K562 (cell line): Measurements from ENCODE around the gene RBMS3. TPM values are rescaled to one million over a fixed set of nuclear protein-coding genes. Genes with fewer than 3 reads are reported as not detected.

Experiments
- ATAC-seq: fragments of 200-7000 bp; cut with Tn5 transposase; 3 replicates; pipeline ENCODE4 v1.9.1; 2020; ENCODE audit warnings: moderate library complexity
- BruUV-seq: library from RNA; stranded (reverse); fragments of 400-500 nt; replicated peaks from 2 replicates; lab custom pipeline; 2021; lab: Mats Ljungman, UMichigan
- CTCF ChIA-PET: fragments of 300-600 bp; formaldehyde crosslinking; extraction: SDS; loops from one replicate; lab custom pipeline; 2021; ENCODE audit warnings: low intra/inter-chr PET ratio; lab: Yijun Ruan, JAX
- POLR2A ChIA-PET: fragments of 300-600, 350-650 bp; sonication (Branson Sonifier 250); formaldehyde crosslinking; extraction: SDS; loops from one replicate; lab custom pipeline; 2021; ENCODE audit warnings: antibody characterized with exemption, inconsistent platforms; lab: Yijun Ruan, JAX
- DNase-seq, 4 experiments: peaks; one replicate each; pipeline versions ENCODE4 v3.0.0 to v3.0.0-alpha.2; 2011 to 2018; ENCODE audit warnings: low spot score in 3 of 4, mixed read lengths in 3 of 4; ENCODE audit errors: extremely low read depth in 1 of 4
- FAIRE-seq: peaks from 2 replicates; lab custom pipeline; 2011; peaks lifted over from hg19 to GRCh38; lab: Jason Lieb, UNC
- H2AFZ ChIP-seq: 2 replicates; pipeline ENCODE4 v1.6.0; 2011; ENCODE audit warnings: low read depth, low read length, control low read depth, inconsistent platforms
- H3K27ac ChIP-seq: fragments of 200-600 bp; 3 replicates; pipeline ENCODE4 v1.8.0; 2011; ENCODE audit warnings: low read depth, mild to moderate bottlenecking, control low read depth, inconsistent platforms, low read length, moderate library complexity, mixed read lengths; ENCODE audit errors: extremely low read depth
- H3K27me3 ChIP-seq, 2 experiments: fragments of 300-600 bp in 1 of 2; 2 replicates in 1 of 2; 3 replicates in 1 of 2; pipeline versions ENCODE4 v1.6.0 to v1.8.0; 2011; ENCODE audit warnings: inconsistent platforms in 2 of 2, low read length in 2 of 2, mild to moderate bottlenecking in 1 of 2, mixed read lengths in 1 of 2, moderate library complexity in 1 of 2; ENCODE audit not compliant: control insufficient read depth in 2 of 2, insufficient read depth in 2 of 2
- H3K36me3 ChIP-seq: fragments of 300-600 bp; 3 replicates; pipeline ENCODE4 v1.8.0; 2011; ENCODE audit warnings: mild to moderate bottlenecking, low read length, inconsistent platforms; ENCODE audit not compliant: control insufficient read depth, insufficient read depth
- H3K4me1 ChIP-seq, 2 experiments: fragments of 200-600 bp in 1 of 2; replicated peaks in 1 of 2; 2 replicates in 1 of 2; 3 replicates in 1 of 2; pipeline versions ENCODE4 v1.5.1 to v1.8.0; 2011; ENCODE audit warnings: inconsistent platforms in 2 of 2, low read length in 2 of 2, mild to moderate bottlenecking in 1 of 2, mixed read lengths in 1 of 2, moderate library complexity in 1 of 2; ENCODE audit not compliant: control insufficient read depth in 2 of 2, insufficient read depth in 2 of 2
- H3K4me2 ChIP-seq: 2 replicates; pipeline ENCODE4 v1.6.1; 2011; ENCODE audit warnings: low read length, control low read depth, inconsistent platforms, mixed read lengths; ENCODE audit not compliant: insufficient read depth
- H3K4me3 ChIP-seq: fragments of 200-600 bp; sonication (generic), shearing (Covaris generic); 2 replicates; pipeline ENCODE4 v1.5.1; 2016; ENCODE audit warnings: control low read depth, inconsistent platforms
- H3K79me2 ChIP-seq: fragments of 200-600 bp; 3 replicates; pipeline ENCODE4 v1.8.0; 2011; ENCODE audit warnings: low read length, inconsistent platforms; ENCODE audit not compliant: control insufficient read depth, insufficient read depth
- H3K9ac ChIP-seq, 2 experiments: 2 replicates each; pipeline versions ENCODE4 v1.6.0 to v1.6.1; 2011; ENCODE audit warnings: low read depth in 2 of 2, low read length in 2 of 2, control low read depth in 1 of 2, inconsistent platforms in 1 of 2, mild to moderate bottlenecking in 1 of 2, mixed read lengths in 1 of 2; ENCODE audit not compliant: insufficient read depth in 1 of 2
- H3K9me1 ChIP-seq: one replicate; pipeline ENCODE4 v1.6.0; 2011; ENCODE audit warnings: inconsistent platforms, mild to moderate bottlenecking, low read length, moderate library complexity; ENCODE audit not compliant: control insufficient read depth, insufficient read depth
- H3K9me3 ChIP-seq: replicated peaks from 2 replicates; pipeline ENCODE4 v1.5.1; 2011; ENCODE audit warnings: low read depth, low read length, inconsistent platforms; ENCODE audit not compliant: control insufficient read depth, insufficient read depth
- H4K20me1 ChIP-seq: replicated peaks from 2 replicates; pipeline ENCODE4 v1.6.1; 2011; ENCODE audit warnings: low read length, inconsistent platforms, mixed read lengths; ENCODE audit not compliant: control insufficient read depth, insufficient read depth
- ARHGAP35 ChIP-seq: fragments of 450-650 bp; IDR thresholded peaks from 2 replicates; pipeline ENCODE4 v1.6.1; 2018; ENCODE audit not compliant: partially characterized antibody
- BDP1 ChIP-seq: IDR thresholded peaks from 3 replicates; pipeline ENCODE4 v1.6.1; 2011; ENCODE audit not compliant: insufficient read length, insufficient read depth
- DDX20 ChIP-seq: fragments of 450-650 bp; IDR thresholded peaks from 2 replicates; pipeline ENCODE4 v1.6.1; 2016; ENCODE audit warnings: missing genetic modification characterization, low read depth, mild to moderate bottlenecking, missing compliant biosample characterization, moderate library complexity
- FIP1L1 ChIP-seq: fragments of 200-400 bp; formaldehyde crosslinking; IDR thresholded peaks from 2 replicates; pipeline ENCODE4 v1.6.1; 2018; ENCODE audit warnings: mild to moderate bottlenecking, low read depth, low read length; ENCODE audit not compliant: poor library complexity, severe bottlenecking
- GTF2E2 ChIP-seq: fragments of 200-800 bp; sonication (Bioruptor generic); IDR thresholded peaks from 2 replicates; pipeline ENCODE4 v1.6.1; 2016; ENCODE audit warnings: missing genetic modification characterization, missing compliant biosample characterization
- MCM3 ChIP-seq: fragments of 450-650 bp; IDR thresholded peaks from 2 replicates; pipeline ENCODE4 v1.6.1; 2016
- MEF2A ChIP-seq: IDR thresholded peaks from 2 replicates; pipeline ENCODE4 v1.6.1; 2011; ENCODE audit warnings: low read depth, mild to moderate bottlenecking, low read length, moderate library complexity; ENCODE audit not compliant: control insufficient read depth
- POU5F1 ChIP-seq: fragments of 150-350 bp; IDR thresholded peaks from 2 replicates; pipeline ENCODE4 v1.6.1; 2014; ENCODE audit warnings: borderline replicate concordance, low read length, low read depth, mild to moderate bottlenecking; ENCODE audit not compliant: partially characterized antibody
- RBFOX2 ChIP-seq: fragments of 200-400 bp; formaldehyde crosslinking; IDR thresholded peaks from 2 replicates; pipeline ENCODE4 v1.6.1; 2017; ENCODE audit warnings: low read depth, mild to moderate bottlenecking, low read length, moderate library complexity
- SMARCE1 ChIP-seq: fragments of 450-650 bp; IDR thresholded peaks from 2 replicates; pipeline ENCODE4 v1.7.1; 2016; ENCODE audit warnings: mild to moderate bottlenecking
- STAT5A ChIP-seq: IDR thresholded peaks from 2 replicates; pipeline ENCODE4 v1.6.1; 2012; ENCODE audit warnings: low read length, inconsistent platforms, borderline replicate concordance
- TAF9B ChIP-seq: fragments of 450-650 bp; IDR thresholded peaks from 2 replicates; pipeline ENCODE4 v1.6.1; 2018; ENCODE audit warnings: mild to moderate bottlenecking; ENCODE audit not compliant: partially characterized antibody
- TCF3 ChIP-seq: sonication (generic); formaldehyde crosslinking; IDR thresholded peaks from 2 replicates; pipeline ENCODE4 v1.4.0; 2020; ENCODE audit warnings: mild to moderate bottlenecking, missing genetic modification reagents
- TRIM25 ChIP-seq: fragments of 450-650 bp; IDR thresholded peaks from 2 replicates; pipeline ENCODE4 v1.7.0; 2016; ENCODE audit warnings: borderline replicate concordance
- ZNF398 ChIP-seq: fragments of 250-450 bp; sonication (Bioruptor Pico); IDR thresholded peaks from 2 replicates; pipeline ENCODE4 v1.8.0; 2021; ENCODE audit warnings: moderate library complexity, mild to moderate bottlenecking, inconsistent platforms
- ZNF436 ChIP-seq: fragments of 250-450, 450-650 bp; sonication (Bioruptor Pico); formaldehyde crosslinking; IDR thresholded peaks from 2 replicates; pipeline ENCODE4 v1.7.0; 2020; ENCODE audit warnings: mild to moderate bottlenecking
- ZNF57 ChIP-seq: fragments of 450-650 bp; formaldehyde crosslinking; IDR thresholded peaks from 2 replicates; pipeline ENCODE4 v1.4.0; 2020; ENCODE audit warnings: mild to moderate bottlenecking, moderate library complexity
- ZNF766 ChIP-seq: fragments of 200-800 bp; sonication (Bioruptor generic); conservative IDR thresholded peaks from 2 replicates; pipeline ENCODE4 v1.6.1; 2016; ENCODE audit warnings: missing genetic modification characterization, missing compliant biosample characterization
- ZNF830 ChIP-seq: fragments of 250-450 bp; sonication (Bioruptor Pico); IDR thresholded peaks from 2 replicates; pipeline ENCODE4 v1.5.0; 2021; ENCODE audit warnings: mild to moderate bottlenecking
- in situ Hi-C: fragments of 300-500 bp; cut with MboI; formaldehyde crosslinking; loops from 4 replicates; pipeline ENCODE4 v1.15.0; 2018; ENCODE audit warnings: inconsistent platforms, mixed read lengths
- intact Hi-C: fragments of 100-400 bp; cut with micrococcal nuclease; formaldehyde crosslinking; loops from 2 replicates; pipeline ENCODE4 v1.14.2; 2022
- polyA plus RNA-seq, 8 experiments: library from polyadenylated mRNA; depleted of rRNA in 4 of 8; stranded (reverse) in 5 of 8; unstranded in 3 of 8; fragments of >200 nt; fragmentation: Nextera tagmentation in 2 of 8; fragmentation: Illumina TruSeq in 1 of 8; extraction: Ambion mirVana in 2 of 8; extraction: Trizol in 1 of 8; gene quantifications; 2 replicates each; pipeline versions ENCODE4 v1.2.1 to v1.2.3, GENCODE V29; 2011 to 2014; ENCODE audit warnings: inconsistent platforms in 1 of 8, missing spikeins in 1 of 8
- total RNA-seq, 7 experiments: library from RNA; depleted of rRNA in 6 of 7; stranded (reverse); fragments of >200 nt in 6 of 7; fragmentation: Illumina TruSeq in 2 of 7; extraction: Trizol in 2 of 7; gene quantifications; 2 replicates each; pipeline versions ENCODE4 v1.2.1 to v1.2.3, GENCODE V29; 2011 to 2021; ENCODE audit warnings: low replicate concordance in 1 of 7
- TF ChIP-seq, protein P1 (sequence below): fragments of 250-450 bp; sonication (Bioruptor Pico); IDR thresholded peaks from 2 replicates; pipeline ENCODE4 v1.5.0; 2021; ENCODE audit warnings: mild to moderate bottlenecking, borderline replicate concordance

The RBMS3 gene
- total and polyA plus RNA-seq, 9 of the 15 experiments (the other 6 are each of a cell fraction or from before 2014, with no cell fraction given) = 0.20 TPM; not detected in 8

GRCh38 chr3:29978036-29978435, 697.2 kb downstream of the RBMS3 start:
- no peak overlapping the region for H3K27ac ChIP-seq
- in situ Hi-C loops (no loop called here), intact Hi-C loops (no loop called here)
- H3K4me2 ChIP-seq = no peak overlapping the region
- ATAC-seq = no peak
- TF ChIP-seq SMARCE1 (no peak), MCM3 (no peak), TRIM25 (no peak), POU5F1 (no peak), FIP1L1 (no peak), TCF3 (CRISPR knock-in tag) (no peak), ZNF398 (CRISPR knock-in tag) (no peak), RBFOX2 (no peak), ARHGAP35 (no peak), BDP1 (no peak), ZNF57 (CRISPR knock-in tag) (no peak), DDX20 (no peak), ZNF436 (CRISPR knock-in tag) (no peak), ZNF830 (CRISPR knock-in tag) (no peak), ZNF766 (CRISPR knock-in tag) (no peak), STAT5A (no peak), MEF2A (no peak), TAF9B (no peak), GTF2E2 (tag) (no peak)
- TF ChIP-seq, protein P1, sequence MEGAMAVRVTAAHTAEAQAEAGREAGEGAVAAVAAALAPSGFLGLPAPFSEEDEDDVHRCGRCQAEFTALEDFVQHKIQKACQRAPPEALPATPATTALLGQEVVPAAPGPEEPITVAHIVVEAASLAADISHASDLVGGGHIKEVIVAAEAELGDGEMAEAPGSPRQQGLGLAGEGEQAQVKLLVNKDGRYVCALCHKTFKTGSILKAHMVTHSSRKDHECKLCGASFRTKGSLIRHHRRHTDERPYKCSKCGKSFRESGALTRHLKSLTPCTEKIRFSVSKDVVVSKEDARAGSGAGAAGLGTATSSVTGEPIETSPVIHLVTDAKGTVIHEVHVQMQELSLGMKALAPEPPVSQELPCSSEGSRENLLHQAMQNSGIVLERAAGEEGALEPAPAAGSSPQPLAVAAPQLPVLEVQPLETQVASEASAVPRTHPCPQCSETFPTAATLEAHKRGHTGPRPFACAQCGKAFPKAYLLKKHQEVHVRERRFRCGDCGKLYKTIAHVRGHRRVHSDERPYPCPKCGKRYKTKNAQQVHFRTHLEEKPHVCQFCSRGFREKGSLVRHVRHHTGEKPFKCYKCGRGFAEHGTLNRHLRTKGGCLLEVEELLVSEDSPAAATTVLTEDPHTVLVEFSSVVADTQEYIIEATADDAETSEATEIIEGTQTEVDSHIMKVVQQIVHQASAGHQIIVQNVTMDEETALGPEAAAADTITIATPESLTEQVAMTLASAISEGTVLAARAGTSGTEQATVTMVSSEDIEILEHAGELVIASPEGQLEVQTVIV (CRISPR knock-in tag) = no peak
- H3K36me3 ChIP-seq = no peaks in the 10 kb centered on the region
- no peak for FAIRE-seq
- no peak for DNase-seq
- H3K27me3 ChIP-seq = no peaks in the 10 kb centered on the region
- H3K9ac ChIP-seq = no peak overlapping the region
- no peak overlapping the region for H2AFZ ChIP-seq
- H3K4me3 ChIP-seq = no peak overlapping the region
- H3K4me1 ChIP-seq = no peaks in the 10 kb centered on the region
- BruUV-seq = no TSS peak
- ChIA-PET POLR2A (no interaction called here), CTCF (no interaction called here)
- H4K20me1 ChIP-seq = no peaks in the 10 kb centered on the region
- H3K9me1 ChIP-seq = no peaks in the 10 kb centered on the region
- no peaks in the 10 kb centered on the region; the same call in 1 of the 2 replicates for H3K9me3 ChIP-seq
- H3K79me2 ChIP-seq = no peaks in the 10 kb centered on the region
